ENCODE results near the gene SAMD11.

SAMD11 gene

GRCh38 chr1:917466-918091, 6.1 kb upstream of the SAMD11 start:
- no peak for DNase-seq

GRCh38 chr1:918353-918752, 5.4 kb upstream of the SAMD11 start:
- DNase-seq = no peak

GRCh38 chr1:918843-919242, 4.9 kb upstream of the SAMD11 start:
- DNase-seq = no peak

- DNase-seq = no peak
Observed at GRCh38 chr1:919271-919872, 4.4 kb upstream of the SAMD11 start.

- no peak for DNase-seq
Observed at GRCh38 chr1:920010-920409, 3.7 kb upstream of the SAMD11 start.

- no peak for DNase-seq
Observed at GRCh38 chr1:920521-920920, 3.2 kb upstream of the SAMD11 start.

- no peak for DNase-seq
Observed at GRCh38 chr1:921011-921837, 2.5 kb upstream of the SAMD11 start.

GRCh38 chr1:923991-924655, 400 bp downstream of the SAMD11 start:
- no peak for DNase-seq

GRCh38 chr1:924656-925560, 1.2 kb downstream of the SAMD11 start:
- no peak for DNase-seq

- no peak for DNase-seq
Observed at GRCh38 chr1:925561-926421, 2.1 kb downstream of the SAMD11 start.

GRCh38 chr1:927234-927633, 3.5 kb downstream of the SAMD11 start:
- DNase-seq = no peak

- no peak for DNase-seq
Observed at GRCh38 chr1:927748-928147, 4.0 kb downstream of the SAMD11 start.

- no peak for DNase-seq
Observed at GRCh38 chr1:928825-929661, 5.3 kb downstream of the SAMD11 start.

- DNase-seq = no peak
Observed at GRCh38 chr1:929712-930632, 6.2 kb downstream of the SAMD11 start.

GRCh38 chr1:930633-931138, 7.0 kb downstream of the SAMD11 start:
- DNase-seq = no peak

GRCh38 chr1:931380-932172, 7.9 kb downstream of the SAMD11 start:
- DNase-seq = no peak

- no peak for DNase-seq
Observed at GRCh38 chr1:932173-932510, 8.4 kb downstream of the SAMD11 start.
